NT2/D1 (cell line): ENCODE data around the gene POLDIP3.
A peak's percentile ranks its signal among the peaks of the same experiment; 100 is the strongest.
"Not testable (repeated sequence)": the region's sequence is repeated elsewhere in the genome, so short reads cannot be mapped to it uniquely, and the experiment has no call there.

Experiments
- DNase-seq: peaks from one replicate; pipeline ENCODE4 v3.0.0-alpha.2; 2011; ENCODE audit warnings: low read depth, low spot score
- H3K27me3 ChIP-seq: 2 replicates; pipeline ENCODE4 v1.6.0; 2011; ENCODE audit warnings: mild to moderate bottlenecking; ENCODE audit not compliant: insufficient read length, insufficient read depth
- H3K36me3 ChIP-seq: 2 replicates; pipeline ENCODE4 v1.6.1; 2011; ENCODE audit warnings: mild to moderate bottlenecking, low read length, mixed read lengths; ENCODE audit not compliant: insufficient read depth, insufficient read length
- H3K4me1 ChIP-seq: 2 replicates; pipeline ENCODE4 v1.5.1; 2011; ENCODE audit not compliant: insufficient read depth, insufficient read length
- H3K4me3 ChIP-seq: 2 replicates; pipeline ENCODE4 v1.5.1; 2011; ENCODE audit warnings: low read depth; ENCODE audit not compliant: insufficient read length
- H3K9ac ChIP-seq: 2 replicates; pipeline ENCODE4 v1.6.0; 2011; ENCODE audit warnings: low read depth; ENCODE audit not compliant: insufficient read length
- H3K9me3 ChIP-seq: 2 replicates; pipeline ENCODE4 v1.5.1; 2011; ENCODE audit warnings: mild to moderate bottlenecking, low read length; ENCODE audit not compliant: insufficient read depth
- SUZ12 ChIP-seq: IDR thresholded peaks from 2 replicates; pipeline ENCODE4 v1.6.1; 2011; ENCODE audit not compliant: insufficient read length, insufficient read depth; ENCODE audit errors: extremely low read depth
- YY1 ChIP-seq: IDR thresholded peaks from 2 replicates; pipeline ENCODE4 v1.6.1; 2011; ENCODE audit not compliant: insufficient read length, insufficient read depth
- ZNF274 ChIP-seq: IDR thresholded peaks from 2 replicates; pipeline ENCODE4 v1.6.1; 2011; ENCODE audit warnings: mild to moderate bottlenecking, low read depth, low read length

The POLDIP3 gene

GRCh38 chr22:42565956-42566355 lies 48.7 kb downstream of the POLDIP3 start:
- no peak for TF ChIP-seq ZNF274
- TF ChIP-seq YY1: no peak
- no peak for TF ChIP-seq SUZ12
- Histone ChIP-seq H3K4me1 (peaks cover 3% of the 10 kb centered on the region), H3K36me3 (peaks cover 6% of the 10 kb centered on the region), H3K9me3 (no peaks in the 10 kb centered on the region), H3K27me3 (no peaks in the 10 kb centered on the region), H3K4me3 (no peak overlapping the region), H3K9ac (no peak overlapping the region)
- DNase-seq: no peak

- peaks cover 3% of the 10 kb centered on the region for H3K4me1 ChIP-seq
- no peak for DNase-seq
- TF ChIP-seq ZNF274 (no peak), YY1 (no peak), SUZ12 (no peak)
- no peaks in the 10 kb centered on the region for H3K27me3 ChIP-seq
- H3K36me3 ChIP-seq: peaks cover 6% of the 10 kb centered on the region
- no peak overlapping the region for H3K9ac ChIP-seq
- H3K9me3 ChIP-seq: no peaks in the 10 kb centered on the region
- no peak overlapping the region for H3K4me3 ChIP-seq
Observed at GRCh38 chr22:42564699-42565098, 50.0 kb downstream of the POLDIP3 start.

GRCh38 chr22:42563943-42564342 lies 50.7 kb downstream of the POLDIP3 start:
- H3K27me3 ChIP-seq, H3K9ac ChIP-seq, H3K36me3 ChIP-seq, H3K4me3 ChIP-seq, DNase-seq, H3K4me1 ChIP-seq, H3K9me3 ChIP-seq: not testable (repeated sequence)

- no peak for DNase-seq
- no peaks in the 10 kb centered on the region for H3K27me3 ChIP-seq
- H3K4me3 ChIP-seq: no peak overlapping the region
- H3K9me3 ChIP-seq: no peaks in the 10 kb centered on the region
- H3K9ac ChIP-seq: peak overlapping the region; percentile 1
- peaks cover 3% of the 10 kb centered on the region for H3K4me1 ChIP-seq
- H3K36me3 ChIP-seq: peaks cover 3% of the 10 kb centered on the region
- TF ChIP-seq ZNF274 (no peak), SUZ12 (no peak), YY1 (no peak)
Observed at GRCh38 chr22:42562684-42563083, 52.0 kb downstream of the POLDIP3 start.

GRCh38 chr22:42562279-42562678 lies 52.4 kb downstream of the POLDIP3 start:
- H3K4me1 ChIP-seq: peaks cover 3% of the 10 kb centered on the region
- peaks cover 3% of the 10 kb centered on the region for H3K36me3 ChIP-seq
- H3K4me3 ChIP-seq: no peak overlapping the region
- TF ChIP-seq YY1 (no peak), ZNF274 (no peak), SUZ12 (no peak)
- H3K27me3 ChIP-seq: no peaks in the 10 kb centered on the region
- no peak for DNase-seq
- H3K9me3 ChIP-seq: no peaks in the 10 kb centered on the region
- no peak overlapping the region for H3K9ac ChIP-seq

- Histone ChIP-seq H3K9ac (no peak overlapping the region), H3K4me3 (no peak overlapping the region), H3K4me1 (peaks cover 3% of the 10 kb centered on the region), H3K27me3 (no peaks in the 10 kb centered on the region), H3K36me3 (peaks cover 3% of the 10 kb centered on the region), H3K9me3 (no peaks in the 10 kb centered on the region)
- no peak for TF ChIP-seq ZNF274
- TF ChIP-seq YY1: no peak
- TF ChIP-seq SUZ12: no peak
- no peak for DNase-seq
Observed at GRCh38 chr22:42561856-42562255, 52.8 kb downstream of the POLDIP3 start.

GRCh38 chr22:42560781-42561180 lies 53.9 kb downstream of the POLDIP3 start:
- Histone ChIP-seq H3K9ac (no peak overlapping the region), H3K27me3 (no peaks in the 10 kb centered on the region), H3K36me3 (no peaks in the 10 kb centered on the region), H3K9me3 (no peaks in the 10 kb centered on the region), H3K4me1 (peaks cover 3% of the 10 kb centered on the region), H3K4me3 (no peak overlapping the region)
- no peak for DNase-seq
- TF ChIP-seq ZNF274: no peak
- no peak for TF ChIP-seq YY1
- TF ChIP-seq SUZ12: no peak

- Histone ChIP-seq H3K4me1 (peaks cover 3% of the 10 kb centered on the region), H3K9me3 (no peaks in the 10 kb centered on the region), H3K9ac (no peak overlapping the region), H3K4me3 (no peak overlapping the region), H3K27me3 (no peaks in the 10 kb centered on the region), H3K36me3 (no peaks in the 10 kb centered on the region)
- DNase-seq: no peak
- no peak for TF ChIP-seq YY1
- no peak for TF ChIP-seq ZNF274
- TF ChIP-seq SUZ12: no peak
Observed at GRCh38 chr22:42560381-42560780, 54.3 kb downstream of the POLDIP3 start.
